ENCODE measurements around the gene CUBN.

CUBN gene

GRCh38 chr10:16905320-16905719 is 224.3 kb downstream of the CUBN start:
- DNase-seq: no peak

GRCh38 chr10:16904639-16905061 is 225.0 kb downstream of the CUBN start:
- no peak for DNase-seq

GRCh38 chr10:16904049-16904448 is 225.6 kb downstream of the CUBN start:
- DNase-seq: no peak

GRCh38 chr10:16902606-16903005 is 227.0 kb downstream of the CUBN start:
- no peak for DNase-seq

- no peak for DNase-seq
Measured at GRCh38 chr10:16901106-16901505, 228.5 kb downstream of the CUBN start.

- DNase-seq: no peak
Measured at GRCh38 chr10:16896993-16897392, 232.6 kb downstream of the CUBN start.

- DNase-seq: no peak
Measured at GRCh38 chr10:16894821-16895220, 234.8 kb downstream of the CUBN start.

GRCh38 chr10:16893664-16894063 is 235.9 kb downstream of the CUBN start:
- no peak for DNase-seq

- DNase-seq: no peak
Measured at GRCh38 chr10:16891375-16892313, 238.0 kb downstream of the CUBN start.

GRCh38 chr10:16890691-16891090 is 238.9 kb downstream of the CUBN start:
- no peak for DNase-seq

- DNase-seq: no peak
Measured at GRCh38 chr10:16887565-16887964, 242.0 kb downstream of the CUBN start.

- DNase-seq: no peak
Measured at GRCh38 chr10:16886031-16886430, 243.6 kb downstream of the CUBN start.

GRCh38 chr10:16884497-16884896 is 245.1 kb downstream of the CUBN start:
- no peak for DNase-seq

GRCh38 chr10:16883084-16883483 is 246.5 kb downstream of the CUBN start:
- DNase-seq: no peak

GRCh38 chr10:16870331-16870730 is 259.3 kb downstream of the CUBN start:
- DNase-seq: no peak

- no peak for DNase-seq
Measured at GRCh38 chr10:16867990-16868389, 261.6 kb downstream of the CUBN start.

- DNase-seq: no peak
Measured at GRCh38 chr10:16867556-16867955, 262.1 kb downstream of the CUBN start.

- no peak for DNase-seq
Measured at GRCh38 chr10:16866541-16867275, 262.9 kb downstream of the CUBN start.

GRCh38 chr10:16865766-16866165 is 263.8 kb downstream of the CUBN start:
- no peak for DNase-seq

- DNase-seq: no peak
Measured at GRCh38 chr10:16863766-16864165, 265.8 kb downstream of the CUBN start.

GRCh38 chr10:16857419-16857818 is 272.2 kb downstream of the CUBN start:
- no peak for DNase-seq

- DNase-seq: no peak
Measured at GRCh38 chr10:16856567-16856966, 273.0 kb downstream of the CUBN start.

GRCh38 chr10:16856092-16856491 is 273.5 kb downstream of the CUBN start:
- no peak for DNase-seq

GRCh38 chr10:16854623-16855022 is 275.0 kb downstream of the CUBN start:
- DNase-seq: no peak
